ENCODE measurements around the gene LRRN4CL. TPM values are rescaled to one million over a fixed set of nuclear protein-coding genes. Genes with fewer than 3 reads are reported as not detected.
"Not testable (repeated sequence)": the region's sequence is repeated elsewhere in the genome, so short reads cannot be mapped to it uniquely, and the experiment has no call there.

LRRN4CL gene
- total RNA-seq, 6 experiments from 2014 or later = 0.12 TPM; not detected in 5

DNA sequence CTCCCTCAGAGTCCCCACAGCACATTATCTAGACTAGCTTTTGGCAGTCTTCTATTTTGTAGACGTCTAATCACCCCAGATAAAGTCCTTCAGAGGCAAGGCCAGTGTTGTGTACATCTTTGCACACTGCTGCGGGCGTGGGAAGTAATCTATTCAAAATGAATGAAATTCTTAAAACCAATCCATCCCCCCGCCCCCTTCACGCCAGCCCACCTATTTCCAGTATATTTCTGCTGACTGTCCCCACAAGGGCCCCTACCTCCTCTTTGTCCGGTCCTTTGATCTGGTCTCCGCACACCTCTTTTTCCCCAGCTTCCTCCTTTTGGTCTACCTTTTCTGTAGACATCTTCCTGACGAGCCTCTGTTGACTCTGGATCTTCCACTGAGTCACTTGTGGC, 17.5 kb upstream of the LRRN4CL start:
- Histone ChIP-seq H3K9me3 (no peaks in the 10 kb centered on the region), H3K27ac (peak overlapping the region in 2 of 3 donors; percentile 63 to 68), H3K27me3 (no peaks in the 10 kb centered on the region), H3K36me3 (peaks cover 0 to 17% (median 3%) of the 10 kb centered on the region in 4 donors), H3K4me3 (peak overlapping the region in 2 of 3 donors; percentile 59 to 70), H3K4me1 (peaks cover 0 to 35% (median 16%) of the 10 kb centered on the region in 4 donors)
- TF ChIP-seq POLR2A (IDR thresholded peaks at IDR 0.05) = no peak
- TF ChIP-seq, protein P1, sequence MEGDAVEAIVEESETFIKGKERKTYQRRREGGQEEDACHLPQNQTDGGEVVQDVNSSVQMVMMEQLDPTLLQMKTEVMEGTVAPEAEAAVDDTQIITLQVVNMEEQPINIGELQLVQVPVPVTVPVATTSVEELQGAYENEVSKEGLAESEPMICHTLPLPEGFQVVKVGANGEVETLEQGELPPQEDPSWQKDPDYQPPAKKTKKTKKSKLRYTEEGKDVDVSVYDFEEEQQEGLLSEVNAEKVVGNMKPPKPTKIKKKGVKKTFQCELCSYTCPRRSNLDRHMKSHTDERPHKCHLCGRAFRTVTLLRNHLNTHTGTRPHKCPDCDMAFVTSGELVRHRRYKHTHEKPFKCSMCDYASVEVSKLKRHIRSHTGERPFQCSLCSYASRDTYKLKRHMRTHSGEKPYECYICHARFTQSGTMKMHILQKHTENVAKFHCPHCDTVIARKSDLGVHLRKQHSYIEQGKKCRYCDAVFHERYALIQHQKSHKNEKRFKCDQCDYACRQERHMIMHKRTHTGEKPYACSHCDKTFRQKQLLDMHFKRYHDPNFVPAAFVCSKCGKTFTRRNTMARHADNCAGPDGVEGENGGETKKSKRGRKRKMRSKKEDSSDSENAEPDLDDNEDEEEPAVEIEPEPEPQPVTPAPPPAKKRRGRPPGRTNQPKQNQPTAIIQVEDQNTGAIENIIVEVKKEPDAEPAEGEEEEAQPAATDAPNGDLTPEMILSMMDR (IDR thresholded peaks at IDR 0.05) = no peak
- intact Hi-C loops (cut with DNase I) = no loop called here
- DNase-seq (no peak), ATAC-seq (no peak)
- WGBS (ENCODE audit: insufficient coverage, low coverage, low lambda C conversion rate, missing lambda C conversion rate) = 67% methylated on average over 5 of the region's 8 CpGs

- peak; percentile 41 for TF ChIP-seq POLR2A (IDR thresholded peaks at IDR 0.05)
- TF ChIP-seq, protein P1 (IDR thresholded peaks at IDR 0.05) = no peak
- Histone ChIP-seq H3K9me3 (no peaks in the 10 kb centered on the region), H3K4me1 (peaks cover 0 to 30% (median 14%) of the 10 kb centered on the region in 4 donors), H3K4me3 (peak overlapping the region; percentile 59 to 70 (median 69)), H3K36me3 (peaks cover 0 to 17% (median 3%) of the 10 kb centered on the region in 4 donors), H3K27ac (peak overlapping the region in 2 of 3 donors; percentile 63 to 68), H3K27me3 (no peaks in the 10 kb centered on the region)
- intact Hi-C loops (cut with DNase I) = no loop called here
- ATAC-seq (peak; percentile 84 to 91 (median 86)), DNase-seq (peak; percentile 97)
- WGBS (ENCODE audit: insufficient coverage, low coverage, low lambda C conversion rate, missing lambda C conversion rate) = 6% methylated on average over 36 of the region's 73 CpGs
Measured at GRCh38 chr11:62705880-62706849, 16.8 kb upstream of the LRRN4CL start.

GRCh38 chr11:62705413-62705812, 16.1 kb upstream of the LRRN4CL start:
- peak in 1 of 3 donors; percentile 28 for DNase-seq
- H3K27ac ChIP-seq = peak overlapping the region in 1 of 3 donors; percentile 10

GRCh38 chr11:62703921-62704320, 14.6 kb upstream of the LRRN4CL start:
- H3K9me3 ChIP-seq; H3K27ac ChIP-seq; ATAC-seq; H3K27me3 ChIP-seq; DNase-seq; intact Hi-C loops (cut with DNase I); H3K4me3 ChIP-seq: not testable (repeated sequence)
- Histone ChIP-seq H3K4me1 (peaks cover 0 to 20% (median 10%) of the 10 kb centered on the region in 4 donors), H3K36me3 (peaks cover 0 to 11% (median 0%) of the 10 kb centered on the region in 4 donors)
- WGBS (ENCODE audit: insufficient coverage, low coverage, low lambda C conversion rate, missing lambda C conversion rate) = 63% methylated on average over 3 of the region's 4 CpGs

More at GRCh38 chr11:62705413-62705812, 16.1 kb upstream of the LRRN4CL start:
- 38% methylated on average over 4 of the region's 7 CpGs for WGBS (ENCODE audit: insufficient coverage, low coverage, low lambda C conversion rate, missing lambda C conversion rate)
- H3K4me1 ChIP-seq = peaks cover 0 to 24% (median 13%) of the 10 kb centered on the region in 4 donors
- H3K9me3 ChIP-seq = no peaks in the 10 kb centered on the region
- H3K36me3 ChIP-seq = peaks cover 0 to 13% (median 0%) of the 10 kb centered on the region in 4 donors
- no peak for ATAC-seq
- peak overlapping the region; percentile 59 to 70 (median 69) for H3K4me3 ChIP-seq
- intact Hi-C loops (cut with DNase I) = no loop called here
- no peaks in the 10 kb centered on the region for H3K27me3 ChIP-seq
- no peak for TF ChIP-seq POLR2A (IDR thresholded peaks at IDR 0.05)
- TF ChIP-seq, protein P1 (IDR thresholded peaks at IDR 0.05) = no peak

DNA sequence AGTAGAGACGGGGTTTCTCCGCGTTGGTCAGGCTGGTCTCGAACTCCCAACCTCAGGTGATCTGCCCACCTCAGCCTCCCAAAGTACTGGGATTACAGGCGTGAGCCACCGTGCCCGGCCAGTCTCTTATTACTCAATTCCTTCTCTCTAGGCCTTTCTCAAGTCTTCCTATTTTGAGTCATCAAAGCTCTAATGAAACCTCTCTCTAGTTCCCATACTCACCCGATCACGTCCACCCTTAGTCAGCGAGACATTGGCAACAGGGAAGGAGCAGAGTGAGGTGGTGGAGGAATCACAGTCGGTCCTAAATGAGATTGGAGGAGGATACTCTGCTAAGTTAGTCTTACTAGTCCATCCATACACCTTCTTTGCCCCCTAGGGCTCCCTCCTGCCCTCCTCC, 12.9 kb upstream of the LRRN4CL start:
- H3K9me3 ChIP-seq = no peaks in the 10 kb centered on the region
- peaks cover 0 to 16% (median 7%) of the 10 kb centered on the region in 4 donors for H3K4me1 ChIP-seq
- 82% methylated on average over 8 of the region's 11 CpGs for WGBS (ENCODE audit: insufficient coverage, low coverage, low lambda C conversion rate, missing lambda C conversion rate)
- intact Hi-C loops (cut with DNase I) = no loop called here
- DNase-seq (no peak), ATAC-seq (no peak)
- no peak overlapping the region for H3K27ac ChIP-seq
- no peak overlapping the region for H3K4me3 ChIP-seq
- H3K36me3 ChIP-seq = peaks cover 0 to 11% (median 0%) of the 10 kb centered on the region in 4 donors
- H3K27me3 ChIP-seq = no peaks in the 10 kb centered on the region
- TF ChIP-seq POLR2A (IDR thresholded peaks at IDR 0.05) = no peak
- TF ChIP-seq, protein P1 (IDR thresholded peaks at IDR 0.05) = no peak
